Esophagus mucosa (tissue), 1 donor: ENCODE data around the gene ANKRD42. TPM values are rescaled to one million over a fixed set of nuclear protein-coding genes. Genes with fewer than 3 reads are reported as not detected.

Source experiments
- ATAC-seq: fragments of 200-7000 bp; cut with Tn5 transposase; one replicate; pipeline ENCODE4 v1.9.1; 2020
- total RNA-seq: library from RNA; stranded (reverse); gene quantifications from one replicate; pipeline ENCODE4 v1.2.4, GENCODE V29; 2023
- donor health status: DM: yes; HTN: yes; CAD: no.

The ANKRD42 gene
- total RNA-seq, result 5.1 TPM

DNA sequence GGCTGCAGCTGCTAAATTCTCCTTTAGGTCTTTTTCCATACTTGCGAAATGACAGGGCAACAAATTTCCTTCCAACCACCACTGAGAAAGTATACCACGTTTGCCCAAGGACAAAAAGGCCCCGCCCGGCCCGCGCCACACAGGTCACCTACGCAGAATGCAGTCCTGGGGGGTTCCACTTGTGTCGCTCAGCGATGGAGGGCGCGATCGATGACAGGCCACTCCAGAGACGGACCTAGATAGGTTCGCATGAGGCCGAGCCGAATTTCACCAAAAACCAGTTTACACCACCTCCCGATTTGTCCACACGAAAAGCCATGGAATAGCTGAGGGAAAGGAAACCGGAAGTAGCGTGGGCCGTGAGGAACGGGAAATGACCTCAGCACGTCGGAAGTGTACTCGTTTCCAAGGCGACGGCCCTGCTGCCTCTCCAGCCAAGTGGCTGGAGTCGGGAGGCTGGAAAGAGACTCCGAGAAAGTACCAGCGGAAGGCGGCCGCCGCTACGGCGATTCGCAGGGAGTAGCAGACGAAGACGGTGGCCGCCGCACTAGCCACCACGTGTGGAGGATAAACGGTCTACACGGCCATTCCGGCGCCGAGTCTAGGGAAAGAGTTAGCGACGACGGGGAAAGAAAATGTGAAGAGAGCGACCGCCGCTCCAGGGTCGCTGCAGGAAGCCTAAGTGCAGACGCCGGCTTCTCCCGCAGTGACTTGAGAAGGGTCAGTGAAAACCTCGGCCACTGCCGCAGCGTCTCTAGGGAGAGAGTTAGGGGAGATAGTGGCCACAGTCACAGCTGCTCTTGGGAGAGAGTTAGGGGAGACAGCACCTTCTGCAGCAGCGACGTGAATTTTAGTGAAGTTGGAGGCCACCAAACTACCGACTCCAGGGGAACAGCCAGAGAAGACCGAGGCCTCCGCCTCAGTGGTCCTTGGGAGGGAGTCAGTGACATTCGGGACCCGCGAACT lies at the start of gene ANKRD42:
ANKRD42 (plus strand) TSS at position 398 of the 966 bp plus-strand sequence. CDS start 959 bp downstream, outside the sequence.
- ATAC-seq, result peak; percentile 96

DNA sequence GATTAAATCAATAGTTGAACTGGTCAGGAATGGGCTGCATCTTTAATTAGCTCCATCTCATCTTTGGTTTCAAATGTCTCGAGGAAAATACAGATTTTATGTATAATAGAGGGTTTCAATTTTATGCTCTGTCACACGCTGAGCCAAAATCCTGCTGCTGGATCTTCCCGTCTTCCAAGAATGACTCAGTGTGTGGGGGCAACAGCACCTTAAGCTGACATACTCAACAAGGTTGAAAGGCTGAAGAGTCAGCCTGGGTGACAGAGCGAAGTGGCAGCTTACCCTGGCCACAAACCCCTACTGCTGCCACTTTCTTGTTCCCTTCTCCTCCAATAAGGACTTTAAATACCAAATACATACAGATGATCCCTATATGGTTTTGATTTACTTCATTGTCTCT lies 45.6 kb upstream of the ANKRD42 start:
- ATAC-seq, result no peak

DNA sequence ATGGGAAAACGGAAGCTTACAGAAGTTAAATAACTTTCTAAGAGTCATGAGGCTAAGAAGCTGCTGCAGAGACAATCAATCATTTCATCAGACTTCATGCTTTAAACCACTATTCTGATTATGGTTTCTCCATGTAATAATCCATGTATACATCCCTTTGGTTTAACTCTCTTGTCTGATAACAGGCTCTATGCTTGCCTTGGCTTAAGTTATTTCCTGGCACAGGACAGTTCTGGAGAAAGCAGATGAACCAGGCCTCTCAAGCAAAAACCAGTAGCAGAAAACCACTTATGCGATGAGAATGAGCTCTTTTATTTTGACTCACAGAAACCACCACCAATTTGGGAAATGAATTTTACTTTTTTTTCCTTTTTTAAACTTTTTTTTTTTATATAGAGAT lies 43.1 kb upstream of the ANKRD42 start:
- ATAC-seq, result no peak

DNA sequence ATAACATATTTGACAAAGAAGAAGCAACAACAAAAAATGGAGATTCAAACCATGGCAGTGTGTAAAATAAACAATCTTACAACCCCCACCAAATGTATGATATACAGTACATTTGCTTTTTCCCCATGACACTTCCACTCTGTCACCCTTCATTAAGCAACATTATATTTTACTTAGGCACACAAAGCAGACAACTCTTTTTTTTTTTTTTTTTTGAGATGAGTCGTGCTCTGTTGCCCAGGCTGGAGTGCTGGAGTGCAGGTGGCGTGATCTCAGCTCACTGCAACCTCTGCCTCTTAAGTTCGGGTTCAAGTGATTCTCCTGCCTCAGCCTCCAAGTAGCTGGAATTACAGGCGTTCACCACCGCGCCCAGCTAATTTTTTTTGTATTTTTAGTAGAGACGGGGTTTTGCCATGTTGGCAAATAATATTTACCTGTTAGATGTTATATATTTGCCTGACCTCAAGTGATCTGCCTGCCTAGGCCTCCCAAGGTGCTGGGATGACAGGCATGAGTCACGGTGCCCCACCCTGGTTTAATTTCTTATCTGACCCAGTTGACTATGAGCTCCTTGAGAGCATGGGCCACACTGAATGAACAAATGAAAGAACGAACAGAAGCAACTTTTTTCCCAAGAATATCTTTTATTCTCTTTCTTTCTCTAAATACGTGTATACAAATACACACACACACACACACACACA lies 42.1 kb upstream of the ANKRD42 start:
- ATAC-seq, result no peak

DNA sequence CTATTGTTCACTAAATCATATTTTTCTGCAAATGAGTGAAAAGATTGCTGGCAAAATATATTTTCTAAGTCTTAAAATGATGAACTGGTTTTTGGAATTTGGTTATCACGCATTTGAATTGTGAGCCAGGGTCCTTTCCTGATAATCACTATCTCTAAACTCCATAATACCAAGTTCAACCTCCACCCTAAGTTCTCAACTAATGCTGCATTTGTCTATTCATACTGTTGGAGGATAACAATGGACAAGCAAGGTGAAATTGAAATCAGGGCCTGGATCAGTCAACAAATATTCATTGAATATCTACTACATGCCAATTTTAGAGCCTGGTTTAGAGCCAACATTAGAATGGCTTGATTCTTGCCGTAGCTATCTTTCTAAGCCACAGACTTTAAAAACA lies 41.2 kb upstream of the ANKRD42 start:
- ATAC-seq, result no peak

DNA sequence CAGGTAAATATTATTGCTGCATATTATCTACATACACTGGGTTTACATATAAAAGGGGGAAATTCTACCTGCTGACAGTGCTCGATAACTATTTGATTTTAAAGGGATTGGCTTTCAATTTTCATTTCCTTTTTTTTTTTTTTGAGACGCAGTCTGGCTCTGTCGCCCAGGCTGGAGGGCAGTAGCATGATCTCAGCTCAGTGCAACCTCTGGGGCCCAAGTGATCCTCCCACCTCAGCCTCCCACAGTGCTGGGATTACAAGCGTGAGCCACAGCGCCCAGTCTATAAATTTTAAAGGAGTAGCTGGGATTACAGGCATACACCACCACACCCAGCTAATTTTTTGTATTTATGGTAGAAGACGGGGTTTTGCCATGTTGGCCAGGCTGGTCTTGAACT lies 39.7 kb upstream of the ANKRD42 start:
- no peak for ATAC-seq

DNA sequence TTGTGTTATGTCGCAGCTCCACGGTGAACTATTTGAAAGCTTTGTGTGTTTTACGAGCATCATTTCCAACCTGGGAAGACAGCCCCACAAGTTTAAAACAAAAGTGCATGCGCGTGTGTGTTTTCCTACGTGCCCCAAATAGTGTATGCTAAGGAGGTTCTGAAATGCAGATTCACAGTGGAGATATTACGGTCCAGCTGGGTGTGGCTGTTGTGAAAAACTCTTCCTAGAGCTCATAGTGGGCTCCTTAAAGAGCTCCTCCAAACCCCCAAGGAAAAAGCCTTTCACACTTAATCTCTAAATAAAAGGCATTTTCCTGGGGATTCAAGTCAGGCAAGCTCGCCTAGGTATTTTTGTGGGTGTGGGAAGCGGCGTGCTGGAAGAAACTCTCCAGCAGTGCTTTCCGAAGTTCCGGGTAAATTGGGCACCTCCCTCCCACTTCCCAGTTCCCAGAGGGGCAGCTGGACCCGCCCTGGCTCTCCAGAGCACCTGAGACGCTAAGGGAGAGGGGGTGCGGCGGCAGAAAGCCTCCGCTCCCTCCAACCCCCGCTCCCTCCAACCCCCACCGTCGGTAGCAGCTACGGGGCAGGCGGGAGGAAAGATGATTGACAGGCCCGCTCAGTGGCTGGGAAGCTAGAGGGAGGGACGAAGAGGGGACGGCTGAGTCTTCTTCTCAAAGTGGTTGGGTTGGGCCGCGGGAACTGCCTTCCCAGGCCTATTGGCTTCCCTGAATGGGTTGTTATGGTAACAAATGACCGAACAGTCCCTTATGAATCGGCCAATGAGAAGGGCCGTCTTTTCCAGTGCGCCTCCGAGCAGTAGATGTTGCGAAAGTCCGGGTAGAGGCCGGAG lies 37.1 kb upstream of the ANKRD42 start:
- ATAC-seq, result peak; percentile 97

DNA sequence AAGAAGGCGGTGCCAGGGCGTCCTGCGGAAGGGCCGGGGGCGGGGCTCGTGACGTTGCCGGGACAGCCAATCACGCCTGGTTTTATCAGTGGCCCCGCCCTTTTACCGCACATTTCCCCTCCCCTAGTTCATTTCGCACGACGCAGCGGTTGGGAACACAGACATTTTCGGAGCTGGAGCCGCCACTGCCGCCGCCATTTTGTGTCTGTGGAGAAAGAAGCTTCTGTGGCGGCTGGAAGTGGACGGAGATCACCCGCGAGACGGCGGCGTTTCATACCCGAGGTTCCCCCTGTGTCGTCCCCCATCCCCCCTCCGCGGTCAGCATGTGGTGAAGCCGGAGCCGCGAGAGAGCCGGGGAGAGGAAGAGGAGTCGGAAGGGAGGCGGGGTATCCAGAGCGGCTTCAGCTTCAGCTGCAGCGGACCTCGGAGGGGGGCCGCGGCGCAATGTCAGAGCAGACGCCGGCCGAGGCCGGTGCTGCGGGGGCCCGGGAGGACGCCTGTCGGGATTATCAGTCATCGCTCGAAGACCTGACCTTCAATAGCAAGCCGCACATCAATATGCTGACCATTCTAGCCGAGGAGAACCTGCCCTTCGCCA lies 36.4 kb upstream of the ANKRD42 start, which contains the start of gene PCF11:
PCF11 (plus strand) TSS at position 136 of the 598 bp plus-strand sequence; CDS start at position 445, 309 bp downstream.
- ATAC-seq, result peak; percentile 2

DNA sequence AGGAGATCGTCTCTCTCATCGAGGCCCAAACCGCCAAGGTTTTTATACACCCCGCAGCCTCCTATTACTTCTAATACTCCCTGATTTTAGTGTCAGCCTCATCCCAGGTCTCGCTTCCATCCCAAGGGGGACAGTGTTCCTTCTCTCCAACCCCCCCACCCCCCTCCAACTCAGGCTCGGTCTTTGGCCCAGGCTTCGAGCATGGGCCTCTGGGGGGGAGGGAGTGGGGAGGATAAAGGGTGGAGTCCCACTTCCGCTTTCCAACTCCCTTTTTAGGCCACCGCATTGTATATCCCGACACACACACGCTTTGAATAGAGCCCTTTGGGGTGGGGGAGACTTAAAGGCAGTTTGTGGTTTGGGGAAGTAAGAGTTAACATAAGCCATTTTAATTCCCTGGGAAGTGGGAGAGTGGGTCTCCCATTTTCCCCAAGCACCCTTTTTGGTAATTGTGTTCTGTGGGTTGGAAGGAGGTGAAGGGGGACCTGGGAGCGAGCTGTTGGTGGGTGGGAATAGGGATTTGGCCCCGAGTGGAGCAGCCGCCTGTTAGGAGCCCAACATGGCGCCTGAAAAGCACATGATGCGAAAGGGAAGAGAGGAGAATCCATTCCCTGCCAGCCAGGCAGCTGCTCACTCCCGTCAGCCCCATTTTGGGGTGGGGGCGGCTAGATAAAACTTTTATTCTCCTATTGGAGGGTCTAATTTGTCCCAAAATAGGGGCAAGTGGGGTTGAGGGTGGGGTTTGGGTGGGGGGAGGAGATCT lies 35.7 kb upstream of the ANKRD42 start:
- ATAC-seq, result peak; percentile 26

DNA sequence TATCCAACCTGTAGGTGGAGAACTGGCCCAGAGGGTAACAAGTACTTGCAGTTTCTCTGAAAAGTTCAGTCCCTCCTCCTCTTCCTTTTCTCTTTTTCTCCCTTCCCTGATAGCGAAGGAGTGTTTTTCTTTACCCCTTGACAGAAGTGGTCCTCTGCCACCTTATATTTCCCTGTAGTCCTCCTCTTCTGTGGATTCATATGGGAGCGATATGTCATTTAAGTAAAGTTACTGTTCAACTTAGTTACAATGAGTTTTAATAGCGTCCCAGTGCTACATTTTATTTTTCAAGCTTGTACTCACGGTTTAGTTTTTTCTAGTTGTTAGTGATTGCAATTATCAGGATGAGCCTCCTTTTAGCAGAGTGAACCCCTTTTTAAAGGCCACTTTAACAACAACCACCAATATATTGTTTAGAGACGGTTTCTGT lies 35.1 kb upstream of the ANKRD42 start:
- no peak for ATAC-seq

DNA sequence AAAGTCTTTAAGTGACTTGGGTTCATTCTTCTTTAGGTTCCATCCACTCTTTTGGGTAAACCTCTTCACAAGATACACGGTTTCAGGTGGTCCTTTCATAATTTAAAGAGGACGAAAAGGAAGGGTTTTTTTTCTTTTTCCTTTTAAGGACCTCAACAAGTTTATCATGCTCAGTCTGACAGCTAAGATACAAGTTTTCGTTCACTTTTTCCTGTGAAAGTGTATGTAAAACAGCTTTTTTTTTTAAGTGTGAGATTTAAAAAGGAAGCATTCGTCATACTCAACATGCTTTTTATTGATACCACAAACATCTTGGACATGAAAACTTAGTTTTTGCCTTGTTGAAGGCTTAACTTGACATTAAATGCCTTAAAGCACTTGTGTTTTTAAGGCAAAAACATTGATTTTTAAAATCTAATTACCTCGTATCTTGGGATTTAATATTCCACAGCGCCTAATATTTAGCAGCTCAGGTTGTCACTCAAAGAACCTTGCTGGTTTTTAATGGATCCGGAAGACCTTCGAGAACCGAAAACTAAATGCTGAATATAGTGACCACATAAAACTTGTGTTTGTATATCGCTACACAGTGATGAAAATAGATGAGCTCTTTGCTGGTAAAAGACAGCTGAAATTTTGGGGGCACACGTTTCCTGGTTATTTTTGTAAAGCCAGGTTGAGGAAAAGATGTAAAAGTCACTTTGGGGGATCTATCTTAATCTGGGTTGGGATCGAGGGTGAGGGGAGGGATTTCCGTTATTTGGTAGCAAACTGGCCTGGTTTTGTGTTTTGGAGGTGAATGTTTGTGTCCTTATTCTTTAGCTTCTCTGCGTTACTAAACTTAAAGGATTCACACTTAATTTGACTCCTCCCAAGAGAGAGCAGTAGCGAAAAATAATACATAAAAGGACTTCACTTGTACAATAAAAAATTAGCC lies 34.3 kb upstream of the ANKRD42 start:
- ATAC-seq, result no peak

DNA sequence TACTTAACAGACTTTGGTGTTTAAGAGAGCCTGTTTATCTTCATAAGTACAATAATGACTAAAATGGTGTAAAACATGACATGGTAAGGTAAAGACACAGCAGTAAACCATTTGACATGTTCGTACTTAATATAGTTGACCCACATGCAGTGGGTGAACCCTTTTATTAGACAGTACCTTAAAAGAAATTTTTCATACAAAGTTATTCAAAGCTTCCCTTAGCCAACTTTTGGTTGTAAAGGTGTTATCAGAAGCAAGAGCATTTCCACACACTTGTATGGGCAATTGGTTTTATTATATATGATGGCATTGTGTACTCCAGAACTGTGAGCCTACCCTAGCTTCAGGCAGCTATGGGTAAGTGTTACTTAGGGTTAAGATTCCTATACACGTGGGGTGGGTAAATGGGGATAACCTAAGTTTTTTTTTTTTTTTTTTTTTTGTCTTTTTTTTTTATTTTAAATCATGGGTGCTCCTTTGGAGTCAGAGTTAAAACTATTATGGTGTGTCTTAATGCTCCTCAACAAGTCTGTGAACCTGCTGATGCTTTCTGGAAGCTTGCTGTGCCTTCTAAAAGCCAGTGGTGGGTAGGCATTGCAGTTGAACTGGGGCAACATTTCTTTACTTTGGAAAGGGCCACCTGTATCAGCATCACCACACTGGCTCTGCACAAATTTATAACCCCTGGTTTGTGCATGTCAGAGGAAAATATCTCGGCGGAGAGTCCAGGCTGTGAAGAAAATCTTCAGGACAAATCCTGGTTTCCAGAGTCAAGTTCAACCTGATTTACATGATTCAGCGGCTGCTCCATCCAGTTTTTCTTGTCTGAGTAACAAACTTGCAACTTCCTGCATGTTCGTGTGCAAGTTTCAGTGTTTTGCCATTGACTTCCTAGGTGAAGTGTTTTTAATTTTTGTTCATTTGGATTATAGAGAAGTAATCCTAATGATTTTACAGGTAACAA lies 33.3 kb upstream of the ANKRD42 start:
- peak; percentile 3 for ATAC-seq

DNA sequence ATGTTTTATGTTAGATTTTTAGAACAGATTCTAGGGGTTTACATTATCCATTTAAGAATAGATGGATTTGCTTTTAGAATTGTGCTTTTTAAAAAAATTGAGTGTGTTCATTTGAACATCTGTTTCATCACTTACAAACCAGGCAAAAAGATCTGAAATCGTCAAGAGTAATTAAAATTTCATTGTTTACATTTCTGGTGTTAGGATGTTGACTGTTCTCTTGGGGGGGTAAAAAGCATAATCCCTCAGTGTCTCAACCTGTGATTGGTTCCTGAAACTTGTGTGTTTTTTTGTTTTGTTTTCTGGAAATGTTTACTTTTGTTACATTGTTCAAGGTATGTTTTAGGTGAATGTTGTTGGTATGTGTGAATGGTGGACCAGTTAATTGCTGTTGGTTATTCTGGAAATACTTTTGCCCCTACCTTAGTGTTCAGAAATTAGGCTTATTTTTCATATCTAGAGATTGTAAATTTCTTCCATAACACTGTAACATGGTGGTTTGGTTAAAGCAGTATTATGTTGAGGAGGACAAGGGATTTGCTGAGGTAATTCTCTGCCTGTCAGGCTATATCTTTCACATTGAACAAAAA lies 31.8 kb upstream of the ANKRD42 start:
- no peak for ATAC-seq

DNA sequence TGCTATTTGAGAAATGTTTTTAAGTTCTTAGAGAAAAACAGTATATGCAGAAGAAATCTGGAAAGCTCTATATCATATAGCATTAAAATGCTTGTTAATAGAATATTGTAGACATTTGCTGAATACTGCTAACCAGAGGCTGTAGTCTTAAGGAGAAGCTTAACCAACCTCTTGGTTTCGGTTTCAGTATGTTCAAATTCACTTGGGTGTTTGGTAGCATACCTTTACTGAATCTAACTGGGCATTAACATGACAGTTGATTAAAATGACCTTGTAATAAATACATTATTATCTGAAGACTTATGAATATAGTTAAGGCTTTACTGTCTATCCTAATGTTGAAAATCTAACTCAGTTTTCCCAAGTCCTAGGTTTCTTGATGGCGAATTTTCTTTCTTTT lies 31.1 kb upstream of the ANKRD42 start:
- ATAC-seq, result no peak

DNA sequence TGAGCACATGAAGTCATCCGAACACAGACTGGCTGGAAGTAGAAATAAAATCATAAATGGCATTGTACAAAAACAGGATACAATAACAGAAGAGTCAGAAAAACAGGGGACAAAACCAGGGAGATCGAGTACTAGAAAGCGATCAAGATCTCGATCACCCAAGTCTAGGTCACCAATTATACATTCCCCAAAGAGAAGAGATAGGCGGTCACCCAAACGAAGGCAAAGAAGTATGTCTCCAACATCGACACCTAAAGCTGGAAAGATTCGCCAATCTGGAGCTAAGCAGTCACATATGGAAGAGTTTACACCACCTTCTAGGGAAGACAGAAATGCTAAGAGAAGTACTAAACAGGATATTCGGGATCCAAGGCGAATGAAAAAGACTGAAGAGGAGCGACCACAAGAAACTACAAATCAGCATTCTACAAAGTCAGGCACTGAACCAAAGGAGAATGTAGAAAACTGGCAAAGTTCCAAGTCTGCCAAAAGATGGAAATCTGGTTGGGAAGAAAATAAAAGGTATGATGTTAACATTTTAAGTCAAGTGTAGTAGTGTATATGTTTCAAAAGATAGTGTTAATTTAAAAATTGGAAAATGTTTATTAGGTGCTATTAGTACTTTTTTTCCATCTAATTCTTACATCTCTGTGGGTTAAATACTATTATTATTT lies 27.2 kb upstream of the ANKRD42 start:
- no peak for ATAC-seq

DNA sequence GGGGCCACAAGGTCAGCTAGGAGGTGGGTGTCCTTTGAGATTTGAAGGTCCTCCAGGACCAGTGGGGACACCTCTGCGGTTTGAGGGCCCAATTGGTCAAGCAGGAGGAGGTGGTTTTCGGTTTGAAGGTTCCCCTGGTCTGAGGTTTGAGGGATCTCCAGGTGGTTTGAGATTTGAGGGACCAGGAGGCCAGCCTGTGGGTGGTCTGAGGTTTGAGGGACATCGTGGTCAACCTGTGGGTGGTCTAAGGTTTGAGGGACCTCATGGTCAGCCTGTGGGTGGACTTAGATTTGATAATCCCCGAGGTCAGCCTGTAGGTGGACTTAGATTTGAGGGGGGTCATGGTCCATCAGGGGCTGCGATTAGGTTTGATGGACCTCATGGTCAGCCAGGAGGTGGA lies 24.8 kb upstream of the ANKRD42 start:
- peak; percentile 10 for ATAC-seq

DNA sequence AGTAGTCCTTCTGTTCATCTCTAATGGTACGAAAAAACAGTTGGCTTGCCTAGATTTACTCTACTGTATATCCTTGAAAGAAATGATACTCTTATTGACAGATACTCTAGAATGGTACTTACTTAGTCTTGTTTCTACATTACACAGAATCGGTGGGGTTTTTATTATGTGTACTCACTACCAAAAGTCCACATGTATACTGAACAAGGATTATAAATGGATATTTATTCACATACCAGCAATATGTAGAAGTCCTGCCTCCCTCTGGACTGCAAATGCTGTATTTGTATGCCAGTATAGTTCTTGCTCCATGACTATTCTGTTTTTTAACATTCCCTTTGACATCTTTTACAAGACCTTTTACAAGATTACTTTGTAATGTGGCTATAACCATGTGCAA lies 22.6 kb upstream of the ANKRD42 start:
- ATAC-seq, result no peak

DNA sequence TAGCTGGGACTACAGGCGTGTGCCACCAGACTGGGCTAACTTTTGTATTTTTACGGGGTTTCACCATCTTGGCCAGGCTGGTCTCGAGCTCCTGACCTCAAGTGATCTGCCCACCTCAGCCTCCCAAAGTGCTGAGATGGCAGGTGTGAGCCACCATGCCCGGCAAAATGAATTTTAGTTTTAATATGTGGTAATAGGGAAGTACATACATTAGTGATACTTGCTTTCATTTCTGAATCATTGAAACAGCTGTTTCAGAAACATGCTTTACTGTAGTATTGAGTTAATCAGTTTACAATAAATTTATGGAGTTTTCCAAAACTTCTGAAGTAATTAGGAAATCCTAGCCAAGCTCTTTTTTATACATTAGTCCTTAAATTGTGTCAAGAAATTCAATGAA lies 21.0 kb upstream of the ANKRD42 start:
- ATAC-seq, result no peak
